ENCODE measurements around the gene URAD. TPM values are rescaled to one million over a fixed set of nuclear protein-coding genes. Genes with fewer than 3 reads are reported as not detected.
"Not testable (repeated sequence)": the region's sequence is repeated elsewhere in the genome, so short reads cannot be mapped to it uniquely, and the experiment has no call there.

The URAD gene
- total RNA-seq, 4 donors from 2014 or later: not detected

DNA sequence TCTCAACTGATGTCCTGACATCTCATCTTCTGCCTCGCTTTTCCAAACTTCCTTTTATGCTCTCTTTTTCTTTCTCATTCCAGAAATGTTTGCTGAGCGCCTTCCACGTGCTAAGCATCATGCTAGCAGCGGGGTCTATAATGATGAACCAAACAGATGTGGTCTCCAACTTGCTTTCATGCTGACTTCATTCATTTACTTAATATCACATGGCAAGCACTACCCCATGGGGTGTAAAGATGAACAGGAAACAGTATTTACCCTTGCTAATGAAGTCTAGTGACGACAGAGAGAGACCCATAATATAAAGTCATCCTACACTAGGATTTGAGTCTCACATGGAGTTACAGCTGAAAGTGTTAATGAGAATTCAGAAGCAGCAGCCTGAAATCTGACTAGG is 21.6 kb upstream of the URAD start:
- Histone ChIP-seq H3K4me1 (no peaks in the 10 kb centered on the region), H3K36me3 (no peaks in the 10 kb centered on the region), H3K27me3 (peaks cover 0 to 34% (median 0%) of the 10 kb centered on the region in 4 donors), H3K9me3 (no peaks in the 10 kb centered on the region), H3K27ac (no peak overlapping the region), H3K4me3 (no peak overlapping the region)
- no peak for DNase-seq
- TF ChIP-seq, protein P1, sequence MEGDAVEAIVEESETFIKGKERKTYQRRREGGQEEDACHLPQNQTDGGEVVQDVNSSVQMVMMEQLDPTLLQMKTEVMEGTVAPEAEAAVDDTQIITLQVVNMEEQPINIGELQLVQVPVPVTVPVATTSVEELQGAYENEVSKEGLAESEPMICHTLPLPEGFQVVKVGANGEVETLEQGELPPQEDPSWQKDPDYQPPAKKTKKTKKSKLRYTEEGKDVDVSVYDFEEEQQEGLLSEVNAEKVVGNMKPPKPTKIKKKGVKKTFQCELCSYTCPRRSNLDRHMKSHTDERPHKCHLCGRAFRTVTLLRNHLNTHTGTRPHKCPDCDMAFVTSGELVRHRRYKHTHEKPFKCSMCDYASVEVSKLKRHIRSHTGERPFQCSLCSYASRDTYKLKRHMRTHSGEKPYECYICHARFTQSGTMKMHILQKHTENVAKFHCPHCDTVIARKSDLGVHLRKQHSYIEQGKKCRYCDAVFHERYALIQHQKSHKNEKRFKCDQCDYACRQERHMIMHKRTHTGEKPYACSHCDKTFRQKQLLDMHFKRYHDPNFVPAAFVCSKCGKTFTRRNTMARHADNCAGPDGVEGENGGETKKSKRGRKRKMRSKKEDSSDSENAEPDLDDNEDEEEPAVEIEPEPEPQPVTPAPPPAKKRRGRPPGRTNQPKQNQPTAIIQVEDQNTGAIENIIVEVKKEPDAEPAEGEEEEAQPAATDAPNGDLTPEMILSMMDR (IDR thresholded peaks at IDR 0.05): no peak
- TF ChIP-seq POLR2A (IDR thresholded peaks at IDR 0.05): no peak
- WGBS, 2 donors: 58 to 66% methylated on average over 5 of the region's 5 CpGs
- intact Hi-C loops (cut with DNase I): no loop called here

DNA sequence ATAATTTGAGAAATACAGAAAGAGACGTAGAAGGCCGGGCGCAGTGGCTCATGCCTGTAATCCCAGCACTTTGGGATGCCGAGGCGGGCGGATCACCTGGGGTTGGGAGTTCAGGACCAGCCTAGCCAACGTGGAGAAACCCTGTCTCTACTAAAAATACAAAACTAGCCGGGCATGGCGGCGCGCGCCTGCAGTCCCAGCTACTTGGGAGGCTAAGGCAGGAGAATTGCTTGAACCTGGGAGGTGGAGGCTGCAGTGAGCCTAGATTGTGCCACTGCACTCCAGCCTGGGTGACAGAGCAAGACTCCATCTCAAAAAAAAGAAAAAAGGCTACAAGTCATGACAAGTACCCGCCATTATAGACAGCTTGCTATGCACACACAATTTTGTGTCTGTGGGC is 16.5 kb upstream of the URAD start:
- H3K4me3 ChIP-seq; H3K27me3 ChIP-seq; H3K36me3 ChIP-seq; H3K4me1 ChIP-seq; intact Hi-C loops (cut with DNase I); DNase-seq; H3K27ac ChIP-seq; H3K9me3 ChIP-seq: not testable (repeated sequence)
- WGBS, 2 donors: 95 to 98% methylated on average over 7 to 12 of the region's 13 CpGs

DNA sequence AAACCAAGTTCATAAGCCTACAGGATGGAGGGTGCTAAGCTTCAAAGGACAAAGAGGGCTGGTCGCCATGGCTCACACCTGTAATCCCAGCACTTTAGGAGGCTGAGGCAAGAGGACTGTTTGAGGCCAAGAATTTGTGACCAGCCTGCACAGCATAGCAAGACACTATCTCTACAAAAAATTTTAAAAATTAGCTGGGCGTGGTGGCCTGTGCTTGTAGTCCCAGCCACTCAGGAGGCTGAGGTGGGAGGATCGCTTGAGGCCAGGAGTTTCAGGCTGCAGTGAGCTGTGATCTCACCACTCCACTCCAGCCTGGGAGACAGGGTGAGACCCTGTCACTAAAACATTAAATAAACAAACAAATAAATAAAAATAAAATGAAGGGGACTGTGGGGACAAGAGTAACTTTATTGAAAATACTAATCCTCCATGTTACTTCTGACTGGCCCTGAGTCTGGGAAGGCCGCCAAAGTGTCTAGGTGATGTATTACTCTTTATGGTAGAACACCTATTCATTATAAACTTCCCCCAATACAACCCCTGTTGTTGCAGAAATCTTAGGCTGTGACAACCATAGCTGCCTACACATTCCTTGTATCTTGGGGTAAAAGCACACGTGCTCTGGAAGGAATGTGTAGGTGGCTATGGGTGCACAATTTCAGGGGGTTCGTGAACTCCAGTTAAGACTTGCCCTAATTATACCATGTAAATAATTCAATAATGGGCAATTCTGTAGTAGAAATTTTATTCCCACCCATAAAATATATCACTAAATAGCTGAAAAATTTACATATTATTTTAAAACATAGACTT is 14.6 kb upstream of the URAD start:
- no peak overlapping the region for H3K27ac ChIP-seq
- no peak overlapping the region for H3K4me3 ChIP-seq
- TF ChIP-seq, protein P1 (IDR thresholded peaks at IDR 0.05): no peak
- TF ChIP-seq POLR2A (IDR thresholded peaks at IDR 0.05): no peak
- no peaks in the 10 kb centered on the region for H3K27me3 ChIP-seq
- H3K4me1 ChIP-seq: no peaks in the 10 kb centered on the region
- no peaks in the 10 kb centered on the region for H3K9me3 ChIP-seq
- 60 to 65% methylated on average over 6 of the region's 6 CpGs for WGBS, 2 donors
- DNase-seq: no peak
- intact Hi-C loops (cut with DNase I): no loop called here
- H3K36me3 ChIP-seq: no peaks in the 10 kb centered on the region

DNA sequence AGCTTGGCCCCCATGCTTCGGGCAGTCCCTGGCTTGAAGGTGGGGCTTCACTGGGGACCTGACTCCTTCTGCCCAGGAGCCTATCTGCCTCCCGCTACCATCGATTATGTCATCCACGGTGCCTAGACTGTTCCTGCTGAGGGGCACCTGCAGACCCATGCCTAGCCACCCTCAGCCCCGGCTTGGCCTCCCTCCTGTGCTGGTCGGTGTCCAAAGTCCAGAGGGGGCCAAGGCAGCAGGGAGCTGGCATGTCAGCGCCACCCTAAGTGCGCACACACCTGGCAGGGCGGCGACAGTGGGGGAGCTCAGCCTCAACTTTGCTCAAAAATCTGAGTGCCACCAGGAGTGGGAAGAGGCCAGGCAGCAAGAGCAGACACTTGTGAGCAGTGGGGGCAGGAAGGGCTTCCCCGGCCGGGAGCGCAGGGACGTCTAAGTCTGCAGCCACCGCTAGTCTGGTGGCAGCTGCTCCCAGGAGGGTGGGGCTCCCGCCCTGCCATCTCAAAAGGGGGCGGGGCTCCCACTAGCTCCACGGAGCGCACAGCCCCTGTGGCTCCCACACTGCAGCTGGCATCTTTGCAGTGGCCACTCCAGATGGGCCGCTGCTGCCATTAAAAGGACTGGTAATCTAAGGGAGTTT is 13.5 kb upstream of the URAD start:
- no peaks in the 10 kb centered on the region for H3K36me3 ChIP-seq
- no peaks in the 10 kb centered on the region for H3K9me3 ChIP-seq
- H3K27ac ChIP-seq: no peak overlapping the region
- no peak for DNase-seq
- no peak for TF ChIP-seq POLR2A (IDR thresholded peaks at IDR 0.05)
- H3K4me3 ChIP-seq: no peak overlapping the region
- no peaks in the 10 kb centered on the region for H3K27me3 ChIP-seq
- no peaks in the 10 kb centered on the region for H3K4me1 ChIP-seq
- intact Hi-C loops (cut with DNase I): no loop called here
- 78 to 90% methylated on average over 2 to 10 of the region's 20 CpGs for WGBS, 2 donors

GRCh38 chr13:28001049-28001448 is 12.6 kb upstream of the URAD start:
- Histone ChIP-seq H3K4me3 (no peak overlapping the region), H3K4me1 (no peaks in the 10 kb centered on the region), H3K27me3 (no peaks in the 10 kb centered on the region), H3K27ac (no peak overlapping the region), H3K36me3 (no peaks in the 10 kb centered on the region), H3K9me3 (no peaks in the 10 kb centered on the region)
- intact Hi-C loops (cut with DNase I): no loop called here
- TF ChIP-seq, protein P1 (IDR thresholded peaks at IDR 0.05): no peak
- TF ChIP-seq POLR2A (IDR thresholded peaks at IDR 0.05): no peak
- WGBS, 2 donors: 34 to 47% methylated on average over 3 of the region's 11 CpGs
- DNase-seq: no peak

DNA sequence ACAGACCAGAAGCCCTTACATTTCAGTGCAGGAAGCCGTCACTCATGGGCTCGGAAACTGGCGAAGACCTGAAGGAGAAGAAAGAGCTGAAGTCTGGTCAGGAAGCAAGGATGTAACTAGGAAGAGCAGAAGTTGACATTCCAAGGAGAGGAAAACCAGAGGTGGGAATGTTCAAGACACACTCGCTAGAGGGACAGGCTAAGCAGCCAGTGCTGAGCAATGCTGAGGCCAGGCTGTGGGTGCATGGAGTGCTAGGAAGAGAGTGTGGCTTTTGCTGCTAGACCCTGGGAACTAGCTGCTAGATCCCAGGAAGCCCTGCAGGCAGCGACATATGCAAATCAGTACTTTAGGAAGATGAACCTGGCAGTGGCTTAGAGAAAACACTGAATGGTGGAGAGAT is 12.1 kb upstream of the URAD start:
- Histone ChIP-seq H3K27ac (no peak overlapping the region), H3K9me3 (no peaks in the 10 kb centered on the region), H3K27me3 (no peaks in the 10 kb centered on the region), H3K36me3 (no peaks in the 10 kb centered on the region), H3K4me3 (no peak overlapping the region), H3K4me1 (no peaks in the 10 kb centered on the region)
- intact Hi-C loops (cut with DNase I): no loop called here
- TF ChIP-seq POLR2A (IDR thresholded peaks at IDR 0.05): no peak
- TF ChIP-seq, protein P1 (IDR thresholded peaks at IDR 0.05): no peak
- 46 to 73% methylated on average over 5 of the region's 5 CpGs for WGBS, 2 donors
- DNase-seq: no peak
